HG03558 (cell line): ENCODE data around the gene AJUBA.
"Not testable (repeated sequence)": the region's sequence is repeated elsewhere in the genome, so short reads cannot be mapped to it uniquely, and the experiment has no call there.

Source experiments
- ATAC-seq: cut with Tn5 transposase; IDR thresholded peaks from one replicate; pipeline ENCODE4 v1.9.1; 2021; ENCODE audit warnings: moderate number of reproducible peaks; ENCODE audit not compliant: unreplicated experiment; ENCODE audit errors: extremely low read depth

Gene AJUBA

GRCh38 chr14:23006544-23007419 lies 24.4 kb upstream of the AJUBA start:
- ATAC-seq = peak; percentile 82

DNA sequence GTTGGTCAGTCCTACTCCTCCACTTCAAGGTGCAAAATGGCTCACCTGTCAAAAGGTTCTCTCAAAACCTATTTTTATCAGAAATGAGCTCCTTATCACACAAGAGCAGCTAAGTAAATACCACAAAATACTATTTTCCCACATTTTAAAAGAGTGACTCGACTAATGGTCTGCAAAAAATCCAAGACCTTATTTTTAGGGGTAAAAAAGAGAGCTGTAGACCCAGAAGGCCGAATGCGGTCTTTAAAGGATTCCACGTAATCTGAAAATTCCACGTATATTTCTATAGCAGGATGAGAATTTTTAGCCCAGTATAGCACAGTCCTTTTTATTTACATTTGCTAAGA lies 23.8 kb upstream of the AJUBA start:
- ATAC-seq = no peak

DNA sequence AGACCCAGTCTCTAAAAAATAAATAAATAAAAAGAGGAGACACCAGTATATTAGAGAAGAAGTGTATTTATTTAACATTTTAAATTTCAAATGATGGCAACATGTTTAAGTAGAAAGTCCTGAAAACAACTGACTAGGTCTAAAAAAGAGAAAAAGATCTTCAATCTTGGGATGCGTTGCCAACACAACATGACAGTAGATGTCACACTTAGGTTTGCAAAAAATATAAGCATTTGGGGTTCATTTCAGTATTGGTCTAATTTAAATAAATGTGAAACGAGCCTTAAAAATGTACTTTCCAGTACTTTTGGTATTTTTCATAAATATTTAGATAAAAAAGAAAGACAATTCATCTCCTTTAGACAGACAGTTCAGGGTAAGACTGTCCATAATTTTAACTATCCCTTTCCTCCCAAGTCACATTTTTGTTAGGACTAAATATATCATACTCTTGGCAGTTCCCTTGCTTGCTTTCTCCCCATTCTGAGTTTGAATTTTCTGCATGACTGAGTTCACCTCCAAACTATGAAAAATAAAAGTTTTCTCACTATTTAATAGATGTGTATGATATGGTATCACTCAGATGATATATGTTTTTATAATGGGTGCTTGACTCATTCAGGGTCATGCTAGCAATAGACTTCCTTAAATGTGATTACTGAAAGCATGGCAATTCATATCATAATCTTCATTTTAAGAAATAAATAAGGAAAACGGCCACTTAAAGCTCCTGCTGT lies 23.3 kb upstream of the AJUBA start:
- ATAC-seq = no peak

- ATAC-seq = not testable (repeated sequence)
Observed at GRCh38 chr14:23004274-23004673, 21.9 kb upstream of the AJUBA start.

DNA sequence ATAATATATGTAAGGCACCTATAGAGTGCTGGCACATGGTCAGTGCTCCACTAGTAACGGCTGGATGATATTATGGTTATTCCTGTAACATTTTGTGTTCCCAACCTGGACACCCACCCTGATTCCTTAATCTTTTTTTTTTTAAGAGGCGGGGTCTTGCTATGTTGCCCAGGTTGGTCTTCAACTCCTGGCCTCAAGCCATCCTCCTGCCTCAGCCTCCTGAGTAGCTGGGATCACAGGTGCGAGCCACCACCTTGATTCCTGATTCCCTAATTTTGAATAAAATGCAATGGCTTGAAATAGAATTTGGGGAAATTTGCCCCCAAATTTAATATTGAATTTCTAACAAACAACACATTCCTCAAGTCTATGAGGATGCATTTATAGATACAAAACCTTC lies 20.2 kb upstream of the AJUBA start:
- ATAC-seq = no peak

- ATAC-seq = no peak
Observed at GRCh38 chr14:23000860-23001259, 18.5 kb upstream of the AJUBA start.

- ATAC-seq = no peak
Observed at GRCh38 chr14:22998329-22999012, 16.1 kb upstream of the AJUBA start.

GRCh38 chr14:22997676-22998323 lies 15.4 kb upstream of the AJUBA start:
- ATAC-seq = no peak

- ATAC-seq = no peak
Observed at GRCh38 chr14:22996768-22997654, 14.7 kb upstream of the AJUBA start.

GRCh38 chr14:22995889-22996625 lies 13.7 kb upstream of the AJUBA start:
- no peak for ATAC-seq

- no peak for ATAC-seq
Observed at GRCh38 chr14:22994762-22995275, 12.5 kb upstream of the AJUBA start.

- no peak for ATAC-seq
Observed at GRCh38 chr14:22993517-22993916, 11.2 kb upstream of the AJUBA start.

GRCh38 chr14:22991852-22992251 lies 9.5 kb upstream of the AJUBA start:
- no peak for ATAC-seq

- ATAC-seq = no peak
Observed at GRCh38 chr14:22987291-22987690, 4.9 kb upstream of the AJUBA start.

DNA sequence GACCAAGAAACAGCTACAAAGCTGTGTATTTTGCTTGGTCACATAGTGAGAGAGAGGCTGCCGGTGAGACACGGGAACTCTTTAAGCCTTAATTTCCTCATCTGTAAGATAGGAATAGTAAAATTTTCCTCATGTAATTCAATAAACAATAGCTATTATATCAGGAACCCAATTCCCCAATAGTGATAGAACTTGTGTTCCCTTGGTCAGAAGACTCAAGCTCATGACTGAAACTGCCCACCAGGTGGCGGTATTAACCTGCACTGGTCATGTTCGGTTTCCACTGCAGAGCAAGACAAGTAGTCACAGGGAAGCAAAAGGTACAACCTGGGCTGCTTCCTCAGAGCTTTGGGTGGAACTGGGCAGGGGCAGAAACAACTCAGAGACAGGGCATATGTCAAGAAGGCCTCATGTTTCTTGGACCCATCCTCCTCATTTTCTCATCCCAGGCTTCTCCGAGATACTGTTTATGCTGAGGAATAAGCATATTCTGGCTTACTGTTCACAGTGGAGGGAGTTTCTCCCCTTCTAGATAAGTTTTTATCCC lies 4.2 kb upstream of the AJUBA start:
- ATAC-seq = peak; percentile 46

- no peak for ATAC-seq
Observed at GRCh38 chr14:22985894-22986507, 3.6 kb upstream of the AJUBA start.

GRCh38 chr14:22984959-22985658 lies 2.8 kb upstream of the AJUBA start:
- ATAC-seq = no peak
